Small intestine (tissue), 7 donors: ENCODE measurements around the gene KMT2C. TPM values are rescaled to one million over a fixed set of nuclear protein-coding genes. Genes with fewer than 3 reads are reported as not detected.
"Not testable (repeated sequence)": the region's sequence is repeated elsewhere in the genome, so short reads cannot be mapped to it uniquely, and the experiment has no call there.

Experiments used
- DNase-seq, 2 donors: peaks; one replicate each; pipeline versions ENCODE4 v3.0.0 to v3.0.0-alpha.2; 2013
- FAIRE-seq: peaks from 2 replicates; lab custom pipeline; 2012; peaks lifted over from hg19 to GRCh38; lab: Jason Lieb, UNC
- H3K27ac ChIP-seq, 3 donors: one replicate each; pipeline ENCODE4 v1.5.1; 2013; ENCODE audit warnings: low read length in 2 of 3, mild to moderate bottlenecking in 2 of 3, control low read depth in 1 of 3, inconsistent platforms in 1 of 3, low read depth in 1 of 3, moderate library complexity in 1 of 3
- H3K27me3 ChIP-seq, 3 donors: one replicate each; pipeline ENCODE4 v1.6.1; 2013; ENCODE audit warnings: low read length in 3 of 3, inconsistent platforms in 1 of 3; ENCODE audit not compliant: control insufficient read depth in 3 of 3, insufficient read depth in 3 of 3
- H3K36me3 ChIP-seq, 3 donors: one replicate each; pipeline ENCODE4 v1.6.1; 2013; ENCODE audit warnings: low read length in 3 of 3, inconsistent platforms in 1 of 3, low read depth in 1 of 3, mild to moderate bottlenecking in 1 of 3, moderate library complexity in 1 of 3; ENCODE audit not compliant: control insufficient read depth in 3 of 3, insufficient read depth in 2 of 3
- H3K4me1 ChIP-seq, 3 donors: one replicate each; pipeline ENCODE4 v1.6.1; 2013; ENCODE audit warnings: low read length in 2 of 3, inconsistent platforms in 1 of 3, low read depth in 1 of 3, mild to moderate bottlenecking in 1 of 3, moderate library complexity in 1 of 3; ENCODE audit not compliant: control insufficient read depth in 3 of 3, insufficient read depth in 2 of 3
- H3K4me3 ChIP-seq, 3 donors: one replicate each; pipeline ENCODE4 v1.5.1; 2013; ENCODE audit warnings: low read length in 3 of 3, control low read depth in 1 of 3, inconsistent platforms in 1 of 3, low read depth in 1 of 3, mild to moderate bottlenecking in 1 of 3, moderate library complexity in 1 of 3
- H3K9me3 ChIP-seq, 2 donors: one replicate each; pipeline ENCODE4 v1.6.1; 2013; ENCODE audit warnings: low read depth in 1 of 2, low read length in 1 of 2; ENCODE audit not compliant: control insufficient read depth in 2 of 2, insufficient read depth in 1 of 2
- WGBS, 3 donors: extraction: QIAGEN DNeasy Blood & Tissue Kit; methylation state at CpG; one replicate each; pipeline ENCODE4 v1.1.7; 2013; 5-methylcytosine and 5-hydroxymethylcytosine counted together
- polyA plus RNA-seq, 4 donors: library from polyadenylated mRNA; stranded (reverse) in 3 of 4; unstranded in 1 of 4; fragments of 200-250 nt in 3 of 4; fragments of 120-200 nt in 1 of 4; gene quantifications; one replicate each; pipeline versions ENCODE4 v1.2.1 to v1.2.3, GENCODE V29; 2013
- donor health status: healthy with polysubstance abuse.
- donor health status: control.
- donor health status: control.
- donor health status: Bipolar disorder and iron deficiency.
- donor health status: healthy.

Gene KMT2C
- polyA plus RNA-seq, 4 donors = 5.7 to 34.8 (median 8.6) TPM

GRCh38 chr7:152384235-152385200, 51.3 kb downstream of the KMT2C start:
- peak; percentile 47 for FAIRE-seq
- H3K4me1 ChIP-seq, H3K4me3 ChIP-seq, H3K27ac ChIP-seq, H3K27me3 ChIP-seq, H3K9me3 ChIP-seq, H3K36me3 ChIP-seq, DNase-seq: not testable (repeated sequence)
- WGBS, 3 donors = 48 to 56% (median 50%) methylated on average over 4 of the region's 4 CpGs

DNA sequence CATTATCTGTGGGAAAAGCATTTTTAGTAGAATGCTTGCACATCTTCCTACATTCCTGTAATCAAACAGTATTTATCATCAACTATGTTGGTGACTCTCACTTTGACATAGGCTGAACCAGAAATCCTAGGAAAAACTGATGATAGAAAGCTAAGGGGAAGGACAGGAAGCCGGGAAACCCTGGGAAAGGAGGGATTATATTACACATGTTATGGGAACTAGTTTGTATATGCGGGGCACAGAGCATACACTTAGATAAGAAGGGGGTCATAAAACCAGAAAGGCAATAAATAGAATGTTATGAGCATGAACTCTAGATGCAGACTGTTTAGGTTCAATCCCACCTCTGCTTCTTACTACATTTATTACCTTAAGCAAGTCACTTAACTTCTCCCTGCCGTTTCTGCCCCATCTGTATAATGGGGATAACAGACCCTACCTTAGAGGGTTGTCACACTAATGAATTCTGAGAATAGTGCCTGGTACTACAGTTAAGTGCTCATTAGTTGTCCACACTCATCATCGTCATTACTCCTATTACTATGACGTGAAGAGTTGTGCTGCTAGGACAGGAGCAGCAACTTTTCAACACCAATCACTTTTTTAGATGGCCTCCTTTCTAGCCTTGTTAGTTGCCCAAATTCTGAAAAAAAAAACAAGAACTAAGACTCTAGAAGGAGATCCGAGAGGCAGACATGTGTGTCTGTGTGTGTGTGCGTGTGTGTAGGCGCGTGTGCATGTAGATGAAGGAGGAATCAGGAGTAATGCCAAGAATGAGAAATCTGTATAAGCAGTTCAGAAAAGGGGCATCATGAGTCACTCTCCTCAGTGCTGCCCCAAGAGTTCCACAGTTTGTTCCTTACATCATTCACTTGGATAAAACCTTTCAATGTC, 52.2 kb downstream of the KMT2C start:
- Histone ChIP-seq H3K36me3 (no peaks in the 10 kb centered on the region), H3K4me1 (peaks cover 0 to 4% (median 2%) of the 10 kb centered on the region in 3 donors), H3K9me3 (peaks cover 1 to 4% of the 10 kb centered on the region in 2 donors), H3K27me3 (no peaks in the 10 kb centered on the region), H3K27ac (no peak overlapping the region), H3K4me3 (no peak overlapping the region)
- 57 to 61% (median 61%) methylated on average over 9 of the region's 9 CpGs for WGBS, 3 donors
- DNase-seq (peak; percentile 18 to 35), FAIRE-seq (no peak)

DNA sequence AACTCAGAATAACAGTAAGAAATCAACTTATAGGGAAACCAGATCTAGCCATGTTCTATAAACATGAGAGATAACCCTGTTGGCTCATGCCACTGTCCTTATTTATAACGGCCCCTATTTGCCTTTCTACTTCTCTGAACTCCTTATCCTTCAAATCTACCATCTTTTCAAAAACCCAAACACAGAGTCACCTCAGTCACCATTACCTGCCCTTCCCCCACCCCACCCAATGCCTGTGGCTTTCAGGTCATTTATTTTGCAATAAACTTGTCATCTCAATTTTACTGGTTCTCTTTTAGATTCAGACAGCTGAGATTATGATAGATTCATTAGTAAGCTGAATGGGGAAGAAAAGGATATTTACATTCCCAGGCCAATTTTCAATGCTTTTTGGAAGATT, 53.6 kb downstream of the KMT2C start:
- WGBS, 3 donors = 25 to 41% (median 34%) methylated on average over 1 of the region's 1 CpG
- FAIRE-seq (no peak), DNase-seq (no peak)
- Histone ChIP-seq H3K27ac (no peak overlapping the region), H3K36me3 (peaks cover 0 to 3% (median 0%) of the 10 kb centered on the region in 3 donors), H3K27me3 (no peaks in the 10 kb centered on the region), H3K4me1 (peaks cover 0 to 4% (median 2%) of the 10 kb centered on the region in 3 donors), H3K9me3 (peaks cover 1 to 7% of the 10 kb centered on the region in 2 donors), H3K4me3 (no peak overlapping the region)

DNA sequence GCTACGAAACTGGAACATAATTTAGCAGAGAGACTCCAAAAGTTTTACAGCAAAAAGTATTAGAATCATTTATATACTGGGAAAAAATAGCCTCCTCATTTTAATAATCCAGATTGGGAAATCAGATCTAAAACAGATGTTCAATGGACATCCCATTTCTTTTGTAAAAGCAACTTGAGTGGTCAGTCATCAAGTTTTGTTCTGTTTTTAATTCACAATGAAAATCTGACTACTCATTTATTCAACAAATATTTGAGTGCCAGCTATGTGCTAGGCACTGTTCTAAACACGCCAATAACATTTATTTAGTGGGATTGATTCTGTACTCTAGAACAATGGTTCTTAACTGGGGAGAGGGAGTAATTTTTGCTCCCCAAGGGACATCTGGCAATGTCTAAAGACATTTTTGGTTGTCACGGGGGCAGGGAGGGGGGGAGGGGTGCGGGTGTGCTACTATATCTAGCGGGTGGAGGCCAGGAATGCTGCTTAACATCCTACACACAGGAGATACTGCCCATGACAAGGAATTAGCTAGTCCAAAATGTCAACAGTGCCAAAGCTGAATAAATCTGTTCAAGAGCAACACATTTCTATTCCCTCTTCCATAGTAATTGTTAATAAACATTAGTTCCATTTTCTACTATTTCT, 54.7 kb downstream of the KMT2C start:
- H3K36me3 ChIP-seq, H3K4me1 ChIP-seq, H3K27ac ChIP-seq, H3K4me3 ChIP-seq, FAIRE-seq, DNase-seq, H3K27me3 ChIP-seq, H3K9me3 ChIP-seq: not testable (repeated sequence)
- WGBS, 3 donors = 59 to 66% (median 64%) methylated on average over 5 of the region's 5 CpGs

- H3K27ac ChIP-seq, DNase-seq, H3K36me3 ChIP-seq, H3K9me3 ChIP-seq, H3K27me3 ChIP-seq, FAIRE-seq, H3K4me3 ChIP-seq, H3K4me1 ChIP-seq: not testable (repeated sequence)
Measured at GRCh38 chr7:152378497-152378896, 57.3 kb downstream of the KMT2C start.

GRCh38 chr7:152376716-152377484, 58.9 kb downstream of the KMT2C start:
- H3K4me3 ChIP-seq, H3K27ac ChIP-seq, H3K27me3 ChIP-seq, H3K9me3 ChIP-seq, H3K36me3 ChIP-seq, H3K4me1 ChIP-seq: not testable (repeated sequence)
- DNase-seq (peak in 1 of 2 donors; percentile 18), FAIRE-seq (peak; percentile 19)
- WGBS, 3 donors = 79 to 85% (median 79%) methylated on average over 8 of the region's 8 CpGs

DNA sequence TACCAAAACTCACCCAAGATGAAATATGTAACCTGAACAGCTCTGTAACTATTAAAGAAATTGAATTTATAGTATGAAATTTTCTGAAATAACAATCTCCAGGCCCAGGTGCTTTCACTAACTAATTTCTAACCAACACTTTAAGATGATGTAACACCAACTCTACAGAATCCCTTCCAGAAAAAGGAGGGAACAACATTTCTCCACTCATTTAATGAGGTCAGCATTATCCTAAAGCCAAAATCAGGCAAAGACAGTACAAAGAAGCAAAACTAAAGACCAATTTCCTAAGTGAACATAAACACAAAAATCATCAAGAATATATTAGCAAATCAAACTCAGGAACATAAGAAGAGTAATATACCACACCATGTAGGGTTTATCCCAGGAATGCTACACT, 65.5 kb downstream of the KMT2C start:
- Histone ChIP-seq H3K4me1 (peaks cover 0 to 3% (median 0%) of the 10 kb centered on the region in 3 donors), H3K9me3 (peaks cover 0 to 2% of the 10 kb centered on the region in 2 donors), H3K27me3 (no peaks in the 10 kb centered on the region), H3K36me3 (peaks cover 0 to 3% (median 0%) of the 10 kb centered on the region in 3 donors), H3K27ac (no peak overlapping the region), H3K4me3 (no peak overlapping the region)
- FAIRE-seq = no peak
- DNase-seq = no peak
